NCI-H748 (cell line): Measurements from ENCODE around the gene PDZRN3.

Experiments used
- DNase-seq: peaks from one replicate; lab custom pipeline; 2025; ENCODE audit not compliant: unreplicated experiment; lab: John Stamatoyannopoulos, UW

Gene PDZRN3

DNA sequence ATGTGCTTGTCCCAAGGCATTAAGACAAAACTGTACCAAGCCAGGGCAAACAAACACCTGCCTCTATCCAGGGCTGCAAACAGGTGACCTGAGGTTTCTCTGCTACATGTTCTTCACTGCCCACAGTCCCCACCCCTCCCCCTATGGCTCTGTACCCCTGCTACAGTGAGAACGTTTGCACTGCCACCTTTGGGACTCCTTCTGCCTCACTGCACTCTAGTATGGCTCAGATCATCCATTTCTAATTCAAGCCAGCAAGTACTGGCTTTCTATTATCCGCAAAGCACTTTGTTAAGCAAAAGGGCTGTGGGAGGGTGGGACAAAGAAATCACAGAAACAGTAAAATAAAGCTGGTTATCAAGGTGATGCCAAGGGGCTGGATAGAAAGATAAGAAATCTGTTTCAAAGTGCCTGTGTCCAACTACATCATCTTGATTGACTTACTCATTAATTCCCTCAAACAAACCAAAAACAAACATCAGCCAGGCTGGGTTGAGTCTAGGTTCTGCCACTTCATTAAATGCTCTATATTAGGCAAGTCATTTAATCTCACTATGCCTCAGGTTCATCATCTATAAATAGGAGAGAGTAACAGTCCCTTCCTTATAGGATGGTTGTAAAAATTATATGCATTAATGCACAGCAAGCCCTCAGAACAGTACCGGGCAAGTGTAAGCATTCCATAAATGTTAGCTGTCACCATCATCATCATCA is 95.3 kb downstream of the PDZRN3 start:
- no peak for DNase-seq

DNA sequence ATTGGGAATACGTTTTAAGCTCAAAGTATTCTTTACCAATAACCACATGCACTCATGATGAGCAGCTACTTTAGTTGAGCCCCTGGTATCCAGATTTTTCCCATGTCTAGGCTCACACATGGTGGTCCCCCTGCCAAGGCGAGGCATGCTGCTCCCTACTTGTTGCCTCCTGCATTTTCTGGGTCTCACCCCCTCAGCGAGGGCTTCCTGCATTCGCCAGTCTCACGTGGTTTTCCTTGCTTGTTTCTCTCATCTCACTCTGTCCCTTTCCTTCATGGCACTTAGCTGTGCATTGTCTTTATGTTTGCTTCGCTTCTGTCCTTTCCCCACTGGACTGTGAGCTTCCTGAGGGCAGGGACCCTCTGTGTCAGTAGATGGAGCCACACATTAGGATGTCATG is 99.2 kb downstream of the PDZRN3 start:
- DNase-seq = no peak

GRCh38 chr3:73523661-73524060 is 101.1 kb downstream of the PDZRN3 start:
- DNase-seq = no peak

DNA sequence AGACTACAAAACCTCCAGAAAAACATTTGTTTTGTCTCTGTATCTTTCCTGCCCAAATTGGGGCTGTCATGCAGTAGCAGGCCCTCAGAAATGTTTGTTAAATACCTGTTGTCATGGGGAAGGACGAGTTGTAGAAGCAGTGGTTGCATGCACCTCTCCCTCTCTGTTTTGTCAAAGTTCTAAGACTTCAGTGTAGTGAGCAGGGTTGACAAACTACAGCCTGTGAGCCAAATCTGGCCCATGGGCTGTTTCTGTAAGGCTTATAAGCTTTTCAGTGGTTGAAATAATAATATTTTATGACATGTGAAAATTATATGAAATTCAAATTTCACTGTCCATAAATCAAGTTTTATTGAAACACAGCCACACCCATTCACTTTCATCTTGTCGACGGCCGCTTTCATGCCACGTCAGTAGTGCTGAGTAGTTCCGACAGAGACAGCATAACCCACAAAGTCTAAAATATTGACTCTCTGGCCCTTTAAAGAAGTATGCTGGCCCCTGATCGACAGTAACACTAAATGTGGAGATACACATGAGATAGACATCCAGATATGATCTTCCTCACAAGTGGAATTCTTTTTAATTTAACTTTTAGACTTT is 102.9 kb downstream of the PDZRN3 start:
- no peak for DNase-seq

DNA sequence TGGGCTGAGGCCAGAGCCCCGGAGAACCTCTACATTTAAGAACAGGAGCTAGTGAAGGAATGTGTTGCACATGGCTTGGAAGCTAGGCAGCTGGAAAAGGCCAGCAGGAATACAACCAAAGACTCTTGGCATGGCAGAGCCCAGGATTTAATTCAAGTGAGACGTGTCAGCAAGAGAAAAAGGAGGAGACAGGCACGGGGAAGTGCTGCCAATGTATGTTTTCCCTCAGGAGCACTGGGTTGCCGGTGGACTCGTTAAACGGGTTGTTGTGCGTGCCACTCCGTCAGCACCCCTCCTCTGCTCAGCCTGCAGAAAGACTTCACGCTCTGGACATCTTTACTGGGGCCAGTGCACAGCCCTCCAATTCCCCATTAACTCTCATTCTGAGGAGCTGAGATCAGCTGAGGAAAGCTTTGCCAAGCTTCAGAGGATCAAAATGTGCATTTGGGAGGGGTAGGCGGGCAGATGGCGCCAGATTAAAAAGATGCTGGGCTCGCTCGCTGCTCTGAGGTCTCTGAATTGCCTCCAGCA is 103.7 kb downstream of the PDZRN3 start:
- no peak for DNase-seq

- peak; percentile 78 for DNase-seq
Measured at GRCh38 chr3:73516631-73517030, 108.1 kb downstream of the PDZRN3 start.

GRCh38 chr3:73513260-73513659 is 111.5 kb downstream of the PDZRN3 start:
- DNase-seq = peak; percentile 35

GRCh38 chr3:73511571-73512525 is 112.9 kb downstream of the PDZRN3 start:
- DNase-seq = peak; percentile 69

DNA sequence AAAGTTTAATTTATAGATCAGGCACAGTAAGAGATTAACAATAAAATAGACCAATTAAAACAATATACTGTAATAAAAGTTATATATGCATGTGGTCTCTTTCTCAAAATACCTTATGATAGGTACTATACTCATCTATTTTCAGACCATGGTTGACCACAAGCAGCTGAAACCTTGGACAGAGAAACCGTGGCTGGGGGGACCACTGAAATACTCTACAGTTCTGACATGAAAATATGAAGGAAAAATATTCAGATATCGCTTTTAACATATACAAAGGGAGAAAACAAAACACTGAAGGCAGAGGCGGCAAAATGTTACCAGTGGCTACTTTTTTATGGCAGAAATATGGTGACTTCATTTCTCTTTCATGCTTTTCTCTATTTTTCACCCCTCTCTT is 114.0 kb downstream of the PDZRN3 start:
- no peak for DNase-seq

- no peak for DNase-seq
Measured at GRCh38 chr3:73510334-73510733, 114.4 kb downstream of the PDZRN3 start.

DNA sequence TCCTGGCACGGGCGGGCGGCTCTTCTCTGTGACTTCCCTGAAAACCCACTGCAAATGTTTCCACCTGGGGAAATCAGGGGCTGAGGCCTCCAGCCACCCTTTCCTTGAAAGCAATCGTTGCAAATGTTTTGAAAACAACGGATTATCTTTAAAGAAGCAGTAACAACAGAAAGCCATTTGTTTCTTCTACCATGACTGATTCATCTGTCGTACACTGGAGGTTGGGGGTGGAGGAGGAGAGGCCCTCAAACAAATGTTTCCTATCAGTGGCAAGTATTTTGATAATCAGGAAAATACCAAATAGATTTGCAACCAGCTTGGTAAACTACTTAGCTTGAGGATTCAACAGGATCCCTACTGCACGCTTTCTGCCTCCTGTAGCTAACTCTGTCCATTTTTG is 114.9 kb downstream of the PDZRN3 start:
- no peak for DNase-seq

DNA sequence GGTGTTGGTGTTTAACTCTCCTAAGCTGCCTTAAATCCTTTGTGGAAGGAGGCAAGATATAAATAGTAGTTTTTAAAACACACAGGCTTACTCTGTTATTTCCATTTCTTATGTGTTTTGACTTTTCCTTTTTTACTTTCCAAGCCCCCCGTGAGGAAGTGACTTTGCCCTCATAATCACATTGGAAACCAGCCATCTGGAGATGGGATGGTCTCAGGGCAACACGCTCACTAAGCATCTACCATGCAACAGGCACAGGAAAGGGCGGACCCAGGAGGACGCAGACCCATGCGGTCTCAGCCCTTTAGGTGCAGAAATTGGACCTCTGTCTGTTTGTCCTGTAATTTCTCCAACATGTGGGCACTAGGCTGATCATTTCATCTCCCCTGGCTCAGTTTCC is 115.7 kb downstream of the PDZRN3 start:
- DNase-seq = no peak

DNA sequence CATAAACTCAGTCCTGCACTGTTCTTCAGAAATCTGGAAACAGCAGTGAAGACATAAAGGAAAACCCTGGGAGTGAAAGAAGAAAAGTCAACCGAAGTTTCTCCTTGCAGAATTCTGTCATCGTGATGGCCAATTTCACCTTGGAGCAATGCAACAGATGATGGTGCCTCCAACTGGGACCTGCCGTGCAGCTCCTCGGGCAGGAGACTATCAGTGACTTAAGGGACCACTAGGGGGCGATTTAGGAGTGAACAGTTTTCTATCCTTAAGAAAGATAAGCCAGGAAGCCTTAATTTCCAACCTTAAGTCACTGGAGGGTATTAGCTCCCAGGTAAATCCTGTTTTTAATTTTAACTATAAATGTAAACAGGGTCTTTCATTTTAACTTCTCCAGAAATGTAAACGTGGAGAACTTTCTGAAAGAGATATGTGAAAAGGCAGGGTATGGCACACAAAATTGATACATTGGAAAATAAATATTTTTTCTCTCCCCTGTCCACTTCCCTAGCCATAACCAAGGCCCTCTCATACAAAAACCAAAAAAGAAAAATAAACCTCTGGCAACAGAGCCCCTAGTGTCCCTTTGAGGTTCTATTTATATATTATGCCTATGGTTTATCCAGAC is 116.3 kb downstream of the PDZRN3 start:
- peak; percentile 79 for DNase-seq

GRCh38 chr3:73504852-73505251 is 119.9 kb downstream of the PDZRN3 start:
- no peak for DNase-seq

GRCh38 chr3:73504239-73504638 is 120.5 kb downstream of the PDZRN3 start:
- peak; percentile 95 for DNase-seq

- DNase-seq = peak; percentile 79
Measured at GRCh38 chr3:73503781-73504180, 121.0 kb downstream of the PDZRN3 start.

DNA sequence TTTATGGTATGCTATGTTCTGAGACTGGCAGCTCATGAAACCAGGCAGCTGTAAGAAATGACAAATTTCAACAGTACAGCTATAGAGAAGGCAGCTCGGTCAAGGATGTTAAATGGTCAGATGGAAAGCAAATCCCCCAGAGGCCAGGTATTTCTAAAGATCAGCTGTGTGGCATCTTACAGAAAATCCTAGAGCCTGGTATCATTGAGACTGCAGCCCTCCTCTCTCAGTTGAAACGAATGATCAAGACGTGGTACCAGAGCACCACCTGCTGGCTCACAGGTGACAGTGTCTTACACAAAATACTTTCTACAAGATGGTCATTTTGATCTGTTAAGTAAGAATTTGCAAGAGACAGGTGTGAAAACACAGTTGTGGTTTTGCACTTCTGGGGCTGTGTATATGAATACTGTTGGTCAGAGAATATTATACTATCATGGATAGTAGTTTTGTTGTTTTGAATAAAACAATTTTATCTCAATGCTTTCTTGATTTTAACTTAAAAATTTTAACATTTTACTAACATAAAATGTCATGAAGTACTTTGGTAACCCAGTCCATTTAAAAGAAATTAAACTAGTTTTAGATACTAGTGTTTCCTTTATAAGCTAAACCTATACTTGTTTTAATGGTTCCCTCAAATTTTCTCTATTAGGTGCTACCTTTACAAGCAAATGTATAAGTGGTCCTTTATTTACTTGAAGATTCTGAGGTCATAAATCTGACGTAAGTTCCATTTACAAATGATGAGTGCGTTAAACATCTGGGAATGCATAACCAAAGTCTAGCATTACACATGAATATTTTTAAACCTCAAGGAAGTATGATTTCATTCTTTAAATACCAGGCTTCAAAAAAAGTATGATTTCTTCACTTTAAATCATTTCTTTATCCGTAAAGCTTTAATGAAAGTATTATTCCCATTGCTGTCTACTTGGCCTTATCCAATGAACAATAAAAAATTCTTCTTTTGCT is 121.8 kb downstream of the PDZRN3 start:
- peak; percentile 76 for DNase-seq

- DNase-seq = no peak
Measured at GRCh38 chr3:73500321-73500720, 124.4 kb downstream of the PDZRN3 start.

- no peak for DNase-seq
Measured at GRCh38 chr3:73499787-73500186, 125.0 kb downstream of the PDZRN3 start.
